SU-DHL-6 (cell line): ENCODE data around the gene DARS2.

Experiments used
- H2AFZ ChIP-seq: fragments of 200-600 bp; sonication (generic); 2 replicates; pipeline ENCODE4 v1.6.1; 2014; ENCODE audit warnings: low read depth, mild to moderate bottlenecking, moderate library complexity, mixed read lengths, antibody characterized with exemption, low read length; ENCODE audit not compliant: severe bottlenecking
- H3F3A ChIP-seq: fragments of 200-600 bp; shearing (Covaris generic); 2 replicates; pipeline ENCODE4 v1.6.0; 2016; ENCODE audit warnings: antibody characterized with exemption, mild to moderate bottlenecking; ENCODE audit not compliant: insufficient read depth
- H3K27ac ChIP-seq: fragments of 200-600 bp; sonication (generic); 2 replicates; pipeline ENCODE4 v1.5.1; 2016; ENCODE audit warnings: low read depth, mild to moderate bottlenecking, low read length, moderate library complexity, mixed read lengths
- H3K27me3 ChIP-seq: fragments of 200-600 bp; sonication (generic), shearing (Covaris generic); 2 replicates; pipeline ENCODE4 v1.6.0; 2014; ENCODE audit warnings: mild to moderate bottlenecking, low read length
- H3K36me3 ChIP-seq: fragments of 200-600 bp; sonication (generic); 2 replicates; pipeline ENCODE4 v1.6.1; 2014; ENCODE audit warnings: mild to moderate bottlenecking, low read length, mixed read lengths
- H3K4me2 ChIP-seq: fragments of 300-600, 200-600 bp; shearing (Covaris generic), sonication (generic); 2 replicates; pipeline ENCODE4 v1.6.0; 2014; ENCODE audit warnings: low read length, low read depth, mild to moderate bottlenecking; ENCODE audit not compliant: poor library complexity, severe bottlenecking
- H3K4me3 ChIP-seq: fragments of 200-600 bp; sonication (generic); 2 replicates; pipeline ENCODE4 v1.5.1; 2014; ENCODE audit warnings: antibody characterized with exemption, low read length, mild to moderate bottlenecking, mixed read lengths; ENCODE audit not compliant: insufficient read depth, poor library complexity, severe bottlenecking
- H3K79me2 ChIP-seq: fragments of 200-600 bp; sonication (generic); 2 replicates; pipeline ENCODE4 v1.6.1; 2014; ENCODE audit warnings: mild to moderate bottlenecking, low read length, moderate library complexity; ENCODE audit not compliant: insufficient read depth
- H3K9ac ChIP-seq: fragments of 200-600 bp; sonication (generic); 2 replicates; pipeline ENCODE4 v1.7.0; 2014; ENCODE audit warnings: mild to moderate bottlenecking, low read length
- H3K9me2 ChIP-seq: fragments of 200-600 bp; sonication (generic); replicated peaks from 2 replicates; pipeline ENCODE4 v1.6.1; 2014; ENCODE audit warnings: low read length; ENCODE audit not compliant: insufficient read depth
- H3K9me3 ChIP-seq: fragments of 200-600 bp; sonication (generic); 2 replicates; pipeline ENCODE4 v1.6.1; 2014; ENCODE audit warnings: low read length, mixed read lengths; ENCODE audit not compliant: insufficient read depth
- H4K20me1 ChIP-seq: fragments of 200-600 bp; sonication (generic); 2 replicates; pipeline ENCODE4 v1.6.1; 2014; ENCODE audit warnings: low read depth, mild to moderate bottlenecking, antibody characterized with exemption, low read length, moderate library complexity, mixed read lengths
- CTCF ChIP-seq: fragments of 200-600 bp; sonication (generic); IDR thresholded peaks from one replicate; pipeline ENCODE4 v1.5.1; 2017; ENCODE audit warnings: antibody characterized with exemption, mild to moderate bottlenecking, low read length, moderate library complexity; ENCODE audit not compliant: insufficient read depth, poor library complexity, severe bottlenecking
- EZH2phosphoT487 ChIP-seq: fragments of 200-600 bp; sonication (generic), shearing (Covaris generic); conservative IDR thresholded peaks from 2 replicates; pipeline ENCODE4 v1.6.1; 2018; ENCODE audit warnings: mild to moderate bottlenecking, antibody characterized with exemption, low read length, moderate library complexity, mixed read lengths

The DARS2 gene

GRCh38 chr1:173866413-173867115 lies 42.1 kb downstream of the DARS2 start:
- Histone ChIP-seq H3K4me2 (peak overlapping the region; percentile 85), H3K9ac (peak overlapping the region; percentile 88), H3K9me2 (no peaks in the 10 kb centered on the region), H3F3A (peaks cover 80% of the 10 kb centered on the region), H3K36me3 (peaks cover 48% of the 10 kb centered on the region), H3K79me2 (peaks cover 16% of the 10 kb centered on the region), H3K27me3 (no peaks in the 10 kb centered on the region), H3K27ac (peak overlapping the region; percentile 91), H3K4me3 (peak overlapping the region; percentile 99), H2AFZ (no peak overlapping the region), H4K20me1 (peaks cover 10% of the 10 kb centered on the region; the same call in 1 of the 2 replicates), H3K9me3 (no peaks in the 10 kb centered on the region)
- no peak for TF ChIP-seq EZH2phosphoT487
- TF ChIP-seq CTCF: no peak

GRCh38 chr1:173867141-173867752 lies 42.8 kb downstream of the DARS2 start:
- Histone ChIP-seq H4K20me1 (peaks cover 10% of the 10 kb centered on the region; the same call in 1 of the 2 replicates), H3K79me2 (peaks cover 16% of the 10 kb centered on the region), H3K4me3 (peak overlapping the region; percentile 99), H3K27ac (peak overlapping the region; percentile 91), H3K9me2 (no peaks in the 10 kb centered on the region), H3K9me3 (no peaks in the 10 kb centered on the region), H3K9ac (peak overlapping the region; percentile 88), H3K36me3 (peaks cover 48% of the 10 kb centered on the region), H3K4me2 (peak overlapping the region; percentile 85), H2AFZ (no peak overlapping the region), H3K27me3 (no peaks in the 10 kb centered on the region), H3F3A (peaks cover 73% of the 10 kb centered on the region)
- no peak for TF ChIP-seq EZH2phosphoT487
- no peak for TF ChIP-seq CTCF

- H3K4me2 ChIP-seq: peak within 1 kb of the TSS; percentile 93
- H4K20me1 ChIP-seq: peaks cover 10% of the 10 kb centered on the region; the same call in 1 of the 2 replicates
- H2AFZ ChIP-seq: peak within 1 kb of the TSS; percentile 87
- TF ChIP-seq EZH2phosphoT487 (no peak), CTCF (no peak)
- no peaks in the 10 kb centered on the region for H3K9me2 ChIP-seq
- H3K27ac ChIP-seq: peak within 1 kb of the TSS; percentile 91
- H3K4me3 ChIP-seq: peak within 1 kb of the TSS; percentile 99
- no peaks in the 10 kb centered on the region for H3K9me3 ChIP-seq
- H3K79me2 ChIP-seq: peaks cover 16% of the 10 kb centered on the region
- peaks cover 68% of the 10 kb centered on the region for H3F3A ChIP-seq
- no peaks in the 10 kb centered on the region for H3K27me3 ChIP-seq
- peaks cover 46% of the 10 kb centered on the region for H3K36me3 ChIP-seq
- H3K9ac ChIP-seq: peak within 1 kb of the TSS; percentile 88
Observed at GRCh38 chr1:173867753-173868265, 43.3 kb downstream of the DARS2 start, which contains the start of gene GAS5. Gene GAS5, minus strand, starts transcription at chr1:173867989.
